ENCODE data around the gene DHRS2. TPM values are rescaled to one million over a fixed set of nuclear protein-coding genes. Genes with fewer than 3 reads are reported as not detected.
A peak's percentile ranks its signal among the peaks of the same experiment; 100 is the strongest.

DHRS2 gene
- total and polyA plus RNA-seq, 10 of the 15 experiments (the other 5 are each of a cell fraction or from before 2014, with no cell fraction given): 0.09 to 1.8 (median 0.73) TPM; not detected in 1

- H3K4me3 ChIP-seq: no peak overlapping the region
- TF ChIP-seq PBX3 (IDR thresholded peaks at IDR 0.05; ENCODE audit: insufficient replicate concordance, low read depth, low read length): no peak
- no peak for TF ChIP-seq HDAC6 (IDR thresholded peaks at IDR 0.05; ENCODE audit: unreplicated experiment)
- no peak for TF ChIP-seq MAX (IDR thresholded peaks at IDR 0.05; ENCODE audit: low read depth, low read length)
- TF ChIP-seq NFYA (IDR thresholded peaks at IDR 0.05; ENCODE audit: borderline replicate concordance, low read depth, low read length): no peak
- no peak for TF ChIP-seq BACH1 (IDR thresholded peaks at IDR 0.05; ENCODE audit: borderline replicate concordance)
- TF ChIP-seq SMARCA5 (IDR thresholded peaks at IDR 0.05): no peak
- no peak for TF ChIP-seq HDGF (IDR thresholded peaks at IDR 0.05)
- TF ChIP-seq CHD1 (IDR thresholded peaks at IDR 0.05; ENCODE audit: low read depth, low read length): no peak
- no peak for TF ChIP-seq IRF4 (IDR thresholded peaks at IDR 0.05; ENCODE audit: low read depth, low read length)
- no peak for TF ChIP-seq YY1 (IDR thresholded peaks at IDR 0.05; ENCODE audit: low read depth, low read length)
- TF ChIP-seq EED (IDR thresholded peaks at IDR 0.05; ENCODE audit: low read depth): no peak
- TF ChIP-seq EGR1 (IDR thresholded peaks at IDR 0.05; ENCODE audit: borderline replicate concordance in 1 of 2, low read depth in 2 of 2, low read length in 2 of 2): no peak
- TF ChIP-seq KDM1A (IDR thresholded peaks at IDR 0.05; ENCODE audit: borderline replicate concordance): no peak
- no peak for TF ChIP-seq EZH2 (IDR thresholded peaks at IDR 0.05; ENCODE audit: borderline replicate concordance, control insufficient read depth, low read depth, low read length)
- TF ChIP-seq E2F8 (IDR thresholded peaks at IDR 0.05; ENCODE audit: low read depth, partially characterized antibody): no peak
- no peak for TF ChIP-seq NFYB (IDR thresholded peaks at IDR 0.05; ENCODE audit: insufficient read depth, low read depth, low read length)
- H3K79me2 ChIP-seq (ENCODE audit: control insufficient read depth, insufficient read depth, low read length): no peaks in the 10 kb centered on the region
- ATAC-seq (peak; percentile 16; the same call in 2 of the 3 replicates), DNase-seq (ENCODE audit: low read depth, low spot score) (no peak), FAIRE-seq (no peak)
- H2AFZ ChIP-seq (ENCODE audit: control insufficient read depth, low read depth, low read length): no peak overlapping the region
- no peaks in the 10 kb centered on the region for H3K36me3 ChIP-seq (ENCODE audit: control insufficient read depth in 2 of 2, insufficient read depth in 2 of 2, low read length in 1 of 2)
- CTCF ChIA-PET: interaction anchor here (0.7 to 4.8 kb wide), 24 partner anchors 9 to 443 kb away, joined by 3 to 27 read pairs (median 4); no protein-coding TSS in a partner anchor
- no peak overlapping the region for H3K27ac ChIP-seq (ENCODE audit: control insufficient read depth, insufficient read depth)
- no TSS peak for BruUV-seq (replicated peaks)
- no peak overlapping the region for H3K4me2 ChIP-seq (ENCODE audit: control insufficient read depth, insufficient read depth)
- H3K4me1 ChIP-seq (ENCODE audit: control insufficient read depth, insufficient read depth, low read length): no peaks in the 10 kb centered on the region
- H3K9me3 ChIP-seq (replicated peaks; ENCODE audit: control insufficient read depth, insufficient read depth, low read length): no peaks in the 10 kb centered on the region
- SMC1A ChIA-PET (ENCODE audit: uncharacterized antibody, unreplicated experiment): interaction anchor here (0.6 to 1.6 kb wide), 7 partner anchors 15 to 289 kb away, joined by 3 to 16 read pairs (median 6); no protein-coding TSS in a partner anchor
- POLR2A ChIA-PET: no interaction called here
- H3K27me3 ChIP-seq (replicated peaks in 1 of 2; ENCODE audit: control insufficient read depth in 2 of 2, insufficient read depth in 2 of 2, low read length in 1 of 2): no peaks in the 10 kb centered on the region; a peak in 1 of 4 replicates
- 0% methylated on average over 4 of the region's 4 CpGs for WGBS (ENCODE audit: insufficient coverage, insufficient replicate concordance, low lambda C conversion rate, missing lambda C conversion rate)
- in situ Hi-C loops (cut with MboI) (no loop called here), intact Hi-C loops (cut with micrococcal nuclease; ENCODE audit: unreplicated experiment) (loop anchor here (2.0 to 10.0 kb wide), 2 partner anchors 77 to 259 kb away; no protein-coding TSS in a partner anchor)
- H4K20me1 ChIP-seq (ENCODE audit: control insufficient read depth, insufficient read depth): no peaks in the 10 kb centered on the region
- RAD21 ChIA-PET (ENCODE audit: unreplicated experiment): interaction anchor here (1.0 to 1.7 kb wide), 4 partner anchors 32 to 245 kb away, joined by 3 to 14 read pairs (median 9); no protein-coding TSS in a partner anchor
- no peak overlapping the region for H3K9ac ChIP-seq (ENCODE audit: control insufficient read depth, insufficient read depth, low read length)
Observed at GRCh38 chr14:23665302-23666016, 29.3 kb downstream of the DHRS2 start.

All from GM12878 (cell line).